H9 (cell line): Measurements from ENCODE around the gene TYW1. TPM values are rescaled to one million over a fixed set of nuclear protein-coding genes. Genes with fewer than 3 reads are reported as not detected.
"Not testable (repeated sequence)": the region's sequence is repeated elsewhere in the genome, so short reads cannot be mapped to it uniquely, and the experiment has no call there.

Source experiments
- DNase-seq: peaks from one replicate; pipeline ENCODE4 v3.0.0-alpha.2; 2017
- H2AFZ ChIP-seq: one replicate; pipeline ENCODE4 v1.6.1; 2013; ENCODE audit warnings: mild to moderate bottlenecking, low read length, control low read depth, moderate library complexity
- H2AK5ac ChIP-seq: 2 replicates; pipeline ENCODE4 v1.6.1; 2013; ENCODE audit warnings: low read length, control low read depth, mixed read lengths; ENCODE audit not compliant: insufficient read length
- H2BK120ac ChIP-seq: one replicate; pipeline ENCODE4 v1.6.1; 2013; ENCODE audit warnings: low read depth, mild to moderate bottlenecking, low read length, control low read depth, inconsistent platforms; ENCODE audit not compliant: poor library complexity, severe bottlenecking
- H2BK12ac ChIP-seq: 2 replicates; pipeline ENCODE4 v1.6.1; 2013; ENCODE audit warnings: low read length, control low read depth, mixed read lengths, low read depth; ENCODE audit not compliant: insufficient read length
- H2BK15ac ChIP-seq: 2 replicates; pipeline ENCODE4 v1.6.1; 2013; ENCODE audit warnings: low read depth, low read length, control low read depth
- H2BK20ac ChIP-seq: one replicate; pipeline ENCODE4 v1.6.1; 2013; ENCODE audit warnings: low read depth, mild to moderate bottlenecking, low read length, control low read depth, inconsistent platforms; ENCODE audit not compliant: poor library complexity, severe bottlenecking
- H2BK5ac ChIP-seq: 2 replicates; pipeline ENCODE4 v1.6.1; 2013; ENCODE audit warnings: low read length, control low read depth, mixed read lengths; ENCODE audit not compliant: insufficient read length
- H3K14ac ChIP-seq: 2 replicates; pipeline ENCODE4 v1.6.1; 2013; ENCODE audit warnings: low read length, control low read depth; ENCODE audit not compliant: insufficient read depth
- H3K18ac ChIP-seq: 2 replicates; pipeline ENCODE4 v1.6.1; 2013; ENCODE audit warnings: low read depth, mild to moderate bottlenecking, mixed read lengths, low read length, control low read depth; ENCODE audit not compliant: insufficient read length
- H3K23ac ChIP-seq: 2 replicates; pipeline ENCODE4 v1.6.1; 2013; ENCODE audit warnings: low read length, control low read depth, mixed read lengths, low read depth; ENCODE audit not compliant: insufficient read length
- H3K23me2 ChIP-seq: 2 replicates; pipeline ENCODE4 v1.6.1; 2013; ENCODE audit warnings: low read depth, mild to moderate bottlenecking, mixed read lengths, low read length, control low read depth; ENCODE audit not compliant: insufficient read length, poor library complexity, severe bottlenecking
- H3K27ac ChIP-seq: 2 replicates; pipeline ENCODE4 v1.5.1; 2013; ENCODE audit warnings: low read length, control low read depth, mixed read lengths, low read depth; ENCODE audit not compliant: insufficient read length
- H3K27me3 ChIP-seq: 2 replicates; pipeline ENCODE4 v1.6.1; 2013; ENCODE audit warnings: low read length, control low read depth, inconsistent platforms; ENCODE audit not compliant: insufficient read depth
- H3K4ac ChIP-seq: 2 replicates; pipeline ENCODE4 v1.6.1; 2013; ENCODE audit warnings: low read depth, mild to moderate bottlenecking, control low read depth, inconsistent platforms, low read length, moderate library complexity
- H3K4me1 ChIP-seq: 2 replicates; pipeline ENCODE4 v1.6.1; 2013; ENCODE audit warnings: low read length, control low read depth, inconsistent platforms; ENCODE audit not compliant: insufficient read depth
- H3K4me2 ChIP-seq: 2 replicates; pipeline ENCODE4 v1.6.1; 2013; ENCODE audit warnings: low read length, control low read depth, mixed read lengths; ENCODE audit not compliant: insufficient read length, insufficient read depth
- H3K56ac ChIP-seq: 2 replicates; pipeline ENCODE4 v1.6.1; 2013; ENCODE audit warnings: low read depth, mild to moderate bottlenecking, mixed read lengths, low read length, control low read depth; ENCODE audit not compliant: insufficient read length
- H3K79me1 ChIP-seq: 2 replicates; pipeline ENCODE4 v1.6.1; 2013; ENCODE audit warnings: low read depth, mild to moderate bottlenecking, moderate library complexity, low read length, control low read depth, inconsistent platforms; ENCODE audit not compliant: insufficient read depth, poor library complexity, severe bottlenecking
- H3K79me2 ChIP-seq: 2 replicates; pipeline ENCODE4 v1.6.1; 2013; ENCODE audit warnings: low read length, control low read depth, inconsistent platforms; ENCODE audit not compliant: insufficient read depth
- H3K9ac ChIP-seq: 2 replicates; pipeline ENCODE4 v1.6.1; 2013; ENCODE audit warnings: low read length, control low read depth, mixed read lengths; ENCODE audit not compliant: insufficient read length; ENCODE audit errors: extremely low read depth
- H3K9me3 ChIP-seq: one replicate; pipeline ENCODE4 v1.6.1; 2013; ENCODE audit warnings: low read depth, low read length, inconsistent platforms; ENCODE audit not compliant: control insufficient read depth
- H3T11ph ChIP-seq: one replicate; pipeline ENCODE4 v1.6.1; 2013; ENCODE audit warnings: mild to moderate bottlenecking, low read length, control low read depth, inconsistent platforms
- H4K20me1 ChIP-seq: one replicate; pipeline ENCODE4 v1.6.1; 2013; ENCODE audit not compliant: control insufficient read depth, insufficient read length, insufficient read depth
- H4K5ac ChIP-seq: 2 replicates; pipeline ENCODE4 v1.6.1; 2013; ENCODE audit warnings: low read depth, mild to moderate bottlenecking, mixed read lengths, low read length, control low read depth; ENCODE audit not compliant: insufficient read length
- H4K8ac ChIP-seq: replicated peaks from 2 replicates; pipeline ENCODE4 v1.6.1; 2013; ENCODE audit warnings: low read length, control low read depth, mixed read lengths, low read depth; ENCODE audit not compliant: insufficient read length
- H4K91ac ChIP-seq: 2 replicates; pipeline ENCODE4 v1.6.1; 2013; ENCODE audit warnings: low read depth, mild to moderate bottlenecking, moderate library complexity, mixed read lengths, low read length, control low read depth; ENCODE audit not compliant: insufficient read length
- H3K27ac Mint-ChIP-seq, 3 experiments: 2 replicates in 2 of 3; 3 replicates in 1 of 3; pipeline ENCODE4 v1.8.0; 2020 to 2021; ENCODE audit warnings: mixed read lengths in 3 of 3, mild to moderate bottlenecking in 1 of 3, moderate library complexity in 1 of 3
- H3K27me3 Mint-ChIP-seq: 2 replicates; pipeline ENCODE4 v1.8.0; 2021; ENCODE audit warnings: low read depth, mild to moderate bottlenecking, moderate library complexity, mixed read lengths
- H3K36me3 Mint-ChIP-seq, 3 experiments: 2 replicates in 2 of 3; 3 replicates in 1 of 3; pipeline ENCODE4 v1.8.0; 2020 to 2021; ENCODE audit warnings: low read depth in 3 of 3, mixed read lengths in 3 of 3; ENCODE audit not compliant: insufficient read depth in 1 of 3
- H3K4me1 Mint-ChIP-seq, 2 experiments: 2 replicates each; pipeline ENCODE4 v1.8.0; 2020; ENCODE audit warnings: mixed read lengths in 2 of 2
- H3K4me3 Mint-ChIP-seq, 2 experiments: 2 replicates in 1 of 2; 3 replicates in 1 of 2; pipeline ENCODE4 v1.8.0; 2020 to 2021; ENCODE audit warnings: mild to moderate bottlenecking in 2 of 2, mixed read lengths in 2 of 2, moderate library complexity in 1 of 2
- H3K9me3 Mint-ChIP-seq, 2 experiments: 2 replicates in 1 of 2; 3 replicates in 1 of 2; pipeline ENCODE4 v1.8.0; 2020; ENCODE audit warnings: mild to moderate bottlenecking in 2 of 2, mixed read lengths in 2 of 2, moderate library complexity in 1 of 2
- whole genome bisulfite sequencing: extraction: QIAGEN DNeasy Blood & Tissue Kit; methylation state at CpG from one replicate; pipeline ENCODE4 v1.1.7; 2013; ENCODE audit warnings: missing lambda C conversion rate, low lambda C conversion rate, mixed read lengths; ENCODE audit not compliant: insufficient read length; ENCODE audit errors: extremely low coverage; 5-methylcytosine and 5-hydroxymethylcytosine counted together
- total RNA-seq: library from RNA; stranded (reverse); gene quantifications from 2 replicates; pipeline ENCODE4 v1.2.1, GENCODE V29; 2021

The TYW1 gene
- total RNA-seq, 1 experiment from 2014 or later = 22.3 TPM

GRCh38 chr7:67031685-67032084, 35.1 kb downstream of the TYW1 start:
- H3K36me3 Mint-ChIP-seq = peaks cover 29 to 52% (median 38%) of the 10 kb centered on the region in 3 experiments
- H2AFZ ChIP-seq = not testable (repeated sequence)

More at GRCh38 chr7:67031685-67032084, 35.1 kb downstream of the TYW1 start:
- H3K79me1 ChIP-seq, H4K20me1 ChIP-seq, H2BK120ac ChIP-seq, H2BK5ac ChIP-seq, DNase-seq, H2BK15ac ChIP-seq, H3K4me1 ChIP-seq, H3K27ac ChIP-seq, H3K79me2 ChIP-seq, H3K4me3 Mint-ChIP-seq, H3K18ac ChIP-seq, H3K9ac ChIP-seq, H3K27me3 ChIP-seq, H2AK5ac ChIP-seq, H3K27ac Mint-ChIP-seq, H3T11ph ChIP-seq, H3K9me3 ChIP-seq, H4K5ac ChIP-seq, H3K23me2 ChIP-seq, H3K27me3 Mint-ChIP-seq, H3K4me1 Mint-ChIP-seq, H4K91ac ChIP-seq, H3K4ac ChIP-seq, H3K4me2 ChIP-seq, H2BK20ac ChIP-seq, H3K23ac ChIP-seq, H4K8ac ChIP-seq, H3K14ac ChIP-seq, H3K56ac ChIP-seq, H2BK12ac ChIP-seq: not testable (repeated sequence)
- WGBS = no CpG with 5 or more reads among the region's 2 CpGs
- H3K9me3 Mint-ChIP-seq = peaks cover 13 to 18% of the 10 kb centered on the region in 2 experiments
